ENCODE results near the gene CSF3R.

CSF3R gene

GRCh38 chr1:36482724-36483388 is at the start of gene CSF3R:
Gene CSF3R (minus strand): TSS chr1:36482913. CDS start chr1:36479496, 3,417 bp downstream.
- ATAC-seq (no peak), DNase-seq (no peak)
- Mint-ChIP-seq H3K27me3 (peaks cover 8% of the 10 kb centered on the region), H3K4me3 (peak within 1 kb of the TSS; percentile 34), H3K4me1 (peaks cover 13% of the 10 kb centered on the region), H3K36me3 (ENCODE audit: low read depth) (no peaks in the 10 kb centered on the region), H3K9me3 (no peaks in the 10 kb centered on the region), H3K27ac (no peak within 1 kb of the TSS)

GRCh38 chr1:36531833-36532232 is 49.1 kb upstream of the CSF3R start:
- H3K27ac Mint-ChIP-seq, result no peak overlapping the region
- ATAC-seq, result no peak
- no peak overlapping the region for H3K4me3 Mint-ChIP-seq
- H3K27me3 Mint-ChIP-seq, result peaks cover 3% of the 10 kb centered on the region
- DNase-seq, result no peak
- no peaks in the 10 kb centered on the region for H3K36me3 Mint-ChIP-seq (ENCODE audit: low read depth)
- H3K9me3 Mint-ChIP-seq, result no peaks in the 10 kb centered on the region
- H3K4me1 Mint-ChIP-seq, result no peaks in the 10 kb centered on the region

GRCh38 chr1:36530791-36531190 is 48.1 kb upstream of the CSF3R start:
- Mint-ChIP-seq H3K4me1 (no peaks in the 10 kb centered on the region), H3K27me3 (peaks cover 3% of the 10 kb centered on the region), H3K4me3 (no peak overlapping the region), H3K9me3 (no peaks in the 10 kb centered on the region), H3K27ac (no peak overlapping the region), H3K36me3 (ENCODE audit: low read depth) (no peaks in the 10 kb centered on the region)
- no peak for ATAC-seq
- DNase-seq, result no peak

- Mint-ChIP-seq H3K9me3 (no peaks in the 10 kb centered on the region), H3K36me3 (ENCODE audit: low read depth) (no peaks in the 10 kb centered on the region), H3K27me3 (peaks cover 3% of the 10 kb centered on the region), H3K4me3 (no peak overlapping the region), H3K27ac (no peak overlapping the region), H3K4me1 (no peaks in the 10 kb centered on the region)
- DNase-seq (no peak), ATAC-seq (no peak)
Observed at GRCh38 chr1:36530261-36530660, 47.5 kb upstream of the CSF3R start.

- no peak for ATAC-seq
- no peak for DNase-seq
- H3K4me3 Mint-ChIP-seq, result no peak overlapping the region
- no peak overlapping the region for H3K27ac Mint-ChIP-seq
- peaks cover 3% of the 10 kb centered on the region for H3K27me3 Mint-ChIP-seq
- no peaks in the 10 kb centered on the region for H3K36me3 Mint-ChIP-seq (ENCODE audit: low read depth)
- H3K9me3 Mint-ChIP-seq, result no peaks in the 10 kb centered on the region
- no peaks in the 10 kb centered on the region for H3K4me1 Mint-ChIP-seq
Observed at GRCh38 chr1:36529769-36530260, 47.1 kb upstream of the CSF3R start.

- no peaks in the 10 kb centered on the region for H3K9me3 Mint-ChIP-seq
- ATAC-seq (no peak), DNase-seq (no peak)
- H3K4me3 Mint-ChIP-seq, result no peak overlapping the region
- H3K27ac Mint-ChIP-seq, result no peak overlapping the region
- H3K36me3 Mint-ChIP-seq (ENCODE audit: low read depth), result no peaks in the 10 kb centered on the region
- peaks cover 3% of the 10 kb centered on the region for H3K27me3 Mint-ChIP-seq
- peaks cover 1% of the 10 kb centered on the region for H3K4me1 Mint-ChIP-seq
Observed at GRCh38 chr1:36528361-36529349, 45.9 kb upstream of the CSF3R start.

- DNase-seq, result no peak
Observed at GRCh38 chr1:36525166-36525565, 42.5 kb upstream of the CSF3R start.

GRCh38 chr1:36524359-36525062 is 41.8 kb upstream of the CSF3R start:
- Mint-ChIP-seq H3K36me3 (ENCODE audit: low read depth) (no peaks in the 10 kb centered on the region), H3K27me3 (no peaks in the 10 kb centered on the region), H3K4me1 (peaks cover 3% of the 10 kb centered on the region), H3K9me3 (no peaks in the 10 kb centered on the region), H3K27ac (no peak overlapping the region), H3K4me3 (no peak overlapping the region)
- no peak for ATAC-seq
- no peak for DNase-seq

More at GRCh38 chr1:36525166-36525565, 42.5 kb upstream of the CSF3R start:
- ATAC-seq, result no peak
- Mint-ChIP-seq H3K9me3 (no peaks in the 10 kb centered on the region), H3K27ac (no peak overlapping the region), H3K4me1 (peaks cover 3% of the 10 kb centered on the region), H3K4me3 (no peak overlapping the region), H3K36me3 (ENCODE audit: low read depth) (no peaks in the 10 kb centered on the region), H3K27me3 (no peaks in the 10 kb centered on the region)

GRCh38 chr1:36523850-36524249 is 41.1 kb upstream of the CSF3R start:
- Mint-ChIP-seq H3K9me3 (no peaks in the 10 kb centered on the region), H3K27me3 (no peaks in the 10 kb centered on the region), H3K4me1 (peaks cover 3% of the 10 kb centered on the region), H3K36me3 (ENCODE audit: low read depth) (no peaks in the 10 kb centered on the region), H3K27ac (peak overlapping the region; percentile 44), H3K4me3 (no peak overlapping the region)
- no peak for ATAC-seq
- DNase-seq, result no peak

- H3K27me3 Mint-ChIP-seq, result no peaks in the 10 kb centered on the region
- ATAC-seq (no peak), DNase-seq (no peak)
- no peak overlapping the region for H3K27ac Mint-ChIP-seq
- H3K36me3 Mint-ChIP-seq (ENCODE audit: low read depth), result no peaks in the 10 kb centered on the region
- H3K4me3 Mint-ChIP-seq, result no peak overlapping the region
- H3K4me1 Mint-ChIP-seq, result peaks cover 3% of the 10 kb centered on the region
- H3K9me3 Mint-ChIP-seq, result no peaks in the 10 kb centered on the region
Observed at GRCh38 chr1:36523230-36523495, 40.5 kb upstream of the CSF3R start.

GRCh38 chr1:36522461-36523229 is 39.9 kb upstream of the CSF3R start:
- no peaks in the 10 kb centered on the region for H3K36me3 Mint-ChIP-seq (ENCODE audit: low read depth)
- no peaks in the 10 kb centered on the region for H3K27me3 Mint-ChIP-seq
- ATAC-seq (no peak), DNase-seq (no peak)
- H3K4me3 Mint-ChIP-seq, result no peak overlapping the region
- no peak overlapping the region for H3K27ac Mint-ChIP-seq
- no peaks in the 10 kb centered on the region for H3K9me3 Mint-ChIP-seq
- H3K4me1 Mint-ChIP-seq, result peaks cover 3% of the 10 kb centered on the region

- no peaks in the 10 kb centered on the region for H3K27me3 Mint-ChIP-seq
- DNase-seq, result no peak
- no peak for ATAC-seq
- H3K27ac Mint-ChIP-seq, result no peak overlapping the region
- H3K9me3 Mint-ChIP-seq, result no peaks in the 10 kb centered on the region
- peaks cover 3% of the 10 kb centered on the region for H3K4me1 Mint-ChIP-seq
- H3K4me3 Mint-ChIP-seq, result no peak overlapping the region
- H3K36me3 Mint-ChIP-seq (ENCODE audit: low read depth), result no peaks in the 10 kb centered on the region
Observed at GRCh38 chr1:36522021-36522420, 39.3 kb upstream of the CSF3R start.

GRCh38 chr1:36520771-36521420 is 38.2 kb upstream of the CSF3R start:
- H3K36me3 Mint-ChIP-seq (ENCODE audit: low read depth), result no peaks in the 10 kb centered on the region
- H3K4me3 Mint-ChIP-seq, result no peak overlapping the region
- no peaks in the 10 kb centered on the region for H3K27me3 Mint-ChIP-seq
- ATAC-seq, result no peak
- no peak for DNase-seq
- H3K4me1 Mint-ChIP-seq, result peaks cover 3% of the 10 kb centered on the region
- H3K27ac Mint-ChIP-seq, result no peak overlapping the region
- H3K9me3 Mint-ChIP-seq, result no peaks in the 10 kb centered on the region

GRCh38 chr1:36520056-36520455 is 37.3 kb upstream of the CSF3R start:
- H3K9me3 Mint-ChIP-seq, result no peaks in the 10 kb centered on the region
- no peak overlapping the region for H3K4me3 Mint-ChIP-seq
- H3K36me3 Mint-ChIP-seq (ENCODE audit: low read depth), result no peaks in the 10 kb centered on the region
- H3K27me3 Mint-ChIP-seq, result no peaks in the 10 kb centered on the region
- ATAC-seq (no peak), DNase-seq (no peak)
- H3K4me1 Mint-ChIP-seq, result peaks cover 3% of the 10 kb centered on the region
- no peak overlapping the region for H3K27ac Mint-ChIP-seq
